A549 (cell line): Measurements from ENCODE around the gene CCT3. TPM values are rescaled to one million over a fixed set of nuclear protein-coding genes. Genes with fewer than 3 reads are reported as not detected.

Experiments used
- ATAC-seq, 2 experiments: fragments of 200-7000 bp in 1 of 2; fragments of >200 bp in 1 of 2; cut with Nextera tagmentation in 1 of 2; cut with Tn5 transposase in 1 of 2; 3 replicates each; pipeline versions ENCODE4 v1.8.0 to v1.9.1; 2018 to 2020; ENCODE audit warnings: mild to moderate bottlenecking in 1 of 2, moderate library complexity in 1 of 2
- CTCF ChIA-PET: fragments of 300-600 bp; sonication (Branson Sonifier 250); formaldehyde crosslinking; extraction: SDS; loops from one replicate; lab custom pipeline; 2021; ENCODE audit warnings: antibody characterized with exemption, inconsistent platforms; lab: Yijun Ruan, JAX
- POLR2A ChIA-PET: fragments of 350-600 bp; formaldehyde crosslinking; extraction: SDS; loops from one replicate; lab custom pipeline; 2021; ENCODE audit warnings: antibody characterized with exemption, inconsistent platforms; lab: Yijun Ruan, JAX
- DNase-seq, 2 experiments: peaks; one replicate each; pipeline versions ENCODE4 v3.0.0 to v3.0.0-alpha.2; 2011 to 2016; ENCODE audit warnings: low read depth in 1 of 2, low spot score in 1 of 2
- FAIRE-seq: peaks from 2 replicates; lab custom pipeline; 2011; peaks lifted over from hg19 to GRCh38; lab: Jason Lieb, UNC
- H3K27ac ChIP-seq, 2 experiments: fragments of >200 bp; sonication (Bioruptor Twin); formaldehyde crosslinking; 3 replicates each; pipeline ENCODE4 v1.5.1; 2016 to 2017
- H3K4me1 ChIP-seq: fragments of >200 bp; sonication (Bioruptor Twin); formaldehyde crosslinking; 3 replicates; pipeline ENCODE4 v1.6.1; 2016
- H3K4me2 ChIP-seq: fragments of >200 bp; sonication (Bioruptor Twin); formaldehyde crosslinking; 3 replicates; pipeline ENCODE4 v1.6.1; 2016
- H3K4me3 ChIP-seq: fragments of >200 bp; sonication (Bioruptor Twin); formaldehyde crosslinking; 3 replicates; pipeline ENCODE4 v1.5.1; 2016
- H3K9me3 ChIP-seq: fragments of >200 bp; sonication (Bioruptor Twin); formaldehyde crosslinking; 3 replicates; pipeline ENCODE4 v1.6.1; 2016
- CEBPB ChIP-seq, 2 experiments: fragments of >200 bp in 1 of 2; sonication (Bioruptor Twin) in 1 of 2; formaldehyde crosslinking in 1 of 2; IDR thresholded peaks; 2 replicates each; pipeline ENCODE4 v1.6.1; 2012 to 2016
- FOXS1 ChIP-seq: fragments of 250-450 bp; sonication (Bioruptor Pico); IDR thresholded peaks from 2 replicates; pipeline ENCODE4 v1.5.0; 2020; ENCODE audit warnings: mild to moderate bottlenecking, moderate library complexity
- HDAC2 ChIP-seq: fragments of 200-600 bp; sonication (generic); IDR thresholded peaks from 2 replicates; pipeline ENCODE4 v1.6.1; 2016
- HOXB13 ChIP-seq: fragments of 250-450 bp; sonication (Bioruptor Pico); IDR thresholded peaks from 2 replicates; pipeline ENCODE4 v1.5.0; 2020; ENCODE audit warnings: low read depth, mild to moderate bottlenecking, moderate library complexity
- HOXB5 ChIP-seq: fragments of 250-450 bp; sonication (Bioruptor Pico); IDR thresholded peaks from 2 replicates; pipeline ENCODE4 v1.5.0; 2020; ENCODE audit warnings: mild to moderate bottlenecking, moderate library complexity
- JUNB ChIP-seq: fragments of >200 bp; sonication (Bioruptor Twin); formaldehyde crosslinking; IDR thresholded peaks from 2 replicates; pipeline ENCODE4 v1.6.1; 2016
- NR3C1 ChIP-seq: fragments of >200 bp; sonication (Bioruptor Twin); formaldehyde crosslinking; IDR thresholded peaks from 3 replicates; pipeline ENCODE4 v1.6.1; 2017
- RAD21 ChIP-seq, 2 experiments: fragments of >200 bp in 1 of 2; sonication (Bioruptor Twin) in 1 of 2; formaldehyde crosslinking in 1 of 2; IDR thresholded peaks in 1 of 2; conservative IDR thresholded peaks in 1 of 2; 2 replicates in 1 of 2; 3 replicates in 1 of 2; pipeline ENCODE4 v1.6.1; 2012 to 2018; ENCODE audit warnings: inconsistent platforms in 1 of 2
- RFX5 ChIP-seq: fragments of 450-650 bp; IDR thresholded peaks from 2 replicates; pipeline ENCODE4 v1.7.1; 2014; ENCODE audit warnings: antibody characterized with exemption, mild to moderate bottlenecking, moderate library complexity
- RNF2 ChIP-seq: fragments of 200-600 bp; sonication (generic); IDR thresholded peaks from 2 replicates; pipeline ENCODE4 v1.6.1; 2016; ENCODE audit warnings: low read depth, mild to moderate bottlenecking, antibody characterized with exemption, moderate library complexity, borderline replicate concordance
- ZSCAN20 ChIP-seq: fragments of 250-450 bp; sonication (Bioruptor Pico); IDR thresholded peaks from 2 replicates; pipeline ENCODE4 v1.8.0; 2022; ENCODE audit warnings: mild to moderate bottlenecking, moderate library complexity
- WGBS: methylation state at CpG from one replicate; pipeline ENCODE4 v1.1.6; 2017; ENCODE audit errors: missing lambda C conversion rate; 5-methylcytosine and 5-hydroxymethylcytosine counted together
- polyA plus RNA-seq, 4 experiments: library from polyadenylated mRNA; depleted of rRNA in 3 of 4; stranded (reverse); fragments of >200 nt; fragmentation: RNase III in 1 of 4; extraction: RNeasy Plus Mini Kit Qiagen cat#74134 plus additional on column Dnase treatment in 1 of 4; gene quantifications; 2 replicates in 3 of 4; 3 replicates in 1 of 4; pipeline ENCODE4 v1.2.3, GENCODE V29; 2011 to 2017
- TF ChIP-seq, protein P1 (sequence below): IDR thresholded peaks from 2 replicates; pipeline ENCODE4 v1.6.1; 2012; ENCODE audit warnings: low read depth, borderline replicate concordance
- TF ChIP-seq, protein P2 (sequence below): fragments of 250-450 bp; sonication (Bioruptor Pico); IDR thresholded peaks from 2 replicates; pipeline ENCODE4 v1.5.0; 2020; ENCODE audit warnings: low read depth, mild to moderate bottlenecking, moderate library complexity
- TF ChIP-seq, protein P3 (sequence below): fragments of >200 bp; sonication (Bioruptor Twin); formaldehyde crosslinking; IDR thresholded peaks from 3 replicates; pipeline ENCODE4 v1.5.1; 2016
- TF ChIP-seq, protein P4 (sequence below): fragments of 150-350 bp; IDR thresholded peaks from 2 replicates; pipeline ENCODE4 v1.6.1; 2014; ENCODE audit warnings: low read depth, mild to moderate bottlenecking, low read length

The CCT3 gene
- polyA plus RNA-seq, 2 of the 4 experiments (the other 2 are of a cell fraction), result 528 to 824 TPM

DNA sequence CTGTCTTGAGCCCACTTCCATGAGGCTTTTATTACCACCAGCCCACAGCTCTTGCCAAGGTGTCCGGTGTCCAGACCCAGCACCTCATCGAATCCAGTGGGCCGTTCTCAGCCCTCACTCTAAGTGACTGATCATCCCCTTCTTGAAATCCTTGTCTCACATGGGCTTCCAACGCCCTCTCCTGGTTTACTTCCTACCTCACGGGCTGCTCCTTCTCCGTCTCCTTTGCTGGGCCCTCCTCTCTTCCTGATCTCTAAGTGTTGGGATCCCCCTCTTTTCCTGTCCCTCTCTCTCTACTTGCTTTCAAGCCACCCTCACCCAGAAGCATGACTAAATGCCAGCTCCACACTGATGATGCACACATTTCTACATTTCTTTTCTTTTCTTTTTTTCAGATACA is 21.9 kb upstream of the CCT3 start:
- no peak overlapping the region for H3K27ac ChIP-seq
- CTCF ChIA-PET, result interaction anchor here (0.6 to 26.9 kb wide), 15 partner anchors 8 to 331 kb away, joined by 3 to 399 read pairs (median 4); partner anchors contain the start of genes RHBG and TMEM79
- TF ChIP-seq RFX5, result no peak
- TF ChIP-seq CEBPB (IDR thresholded peaks at IDR 0.05), result no peak
- TF ChIP-seq HDAC2, result no peak
- peak in 1 of 2 experiments; percentile 56; a peak in 3 of 5 replicates for TF ChIP-seq RAD21 (conservative IDR thresholded peaks at IDR 0.05 in 1 of 2, IDR thresholded peaks at IDR 0.05 in 1 of 2)
- TF ChIP-seq, all 56 proteins: peak for 1
- Histone ChIP-seq H3K4me2 (no peak overlapping the region), H3K4me1 (no peaks in the 10 kb centered on the region; the same call in 2 of the 3 replicates), H3K4me3 (no peak overlapping the region), H3K9me3 (no peaks in the 10 kb centered on the region)
- FAIRE-seq, result no peak
- 22% methylated on average over 6 of the region's 6 CpGs for WGBS
- POLR2A ChIA-PET, result no interaction called here
- peak in 1 of 2 experiments; percentile 56 for DNase-seq
- ATAC-seq, result peak; percentile 76 to 82

DNA sequence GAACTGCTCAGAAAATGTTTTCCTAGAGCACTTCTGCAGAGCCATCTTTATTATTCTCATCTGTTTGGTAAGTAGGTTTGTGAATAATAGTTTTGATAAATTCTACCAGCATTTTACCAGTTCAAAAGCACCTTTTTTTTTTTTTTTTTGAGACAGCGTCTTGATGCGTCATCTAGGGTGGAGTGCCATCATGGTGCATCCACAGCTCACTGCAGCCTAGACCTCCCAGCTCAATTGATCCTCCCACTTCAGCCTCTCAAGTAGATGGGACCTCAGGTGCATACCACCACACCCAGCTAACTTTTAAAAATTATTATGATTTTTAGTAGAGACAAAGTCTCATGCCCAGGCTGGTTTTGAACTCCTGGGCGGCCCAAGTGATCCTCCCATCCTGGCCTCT is 21.2 kb upstream of the CCT3 start:
- DNase-seq (no peak), FAIRE-seq (no peak), ATAC-seq (no peak)
- Histone ChIP-seq H3K9me3 (no peaks in the 10 kb centered on the region), H3K27ac (no peak overlapping the region), H3K4me1 (no peaks in the 10 kb centered on the region; the same call in 2 of the 3 replicates), H3K4me3 (no peak overlapping the region), H3K4me2 (no peak overlapping the region)
- ChIA-PET POLR2A (no interaction called here), CTCF (interaction anchor here (0.6 to 26.9 kb wide), 15 partner anchors 9 to 332 kb away, joined by 3 to 399 read pairs (median 4); partner anchors contain the start of genes RHBG and TMEM79)
- WGBS, result 93% methylated on average over 3 of the region's 3 CpGs
- TF ChIP-seq, protein P1, sequence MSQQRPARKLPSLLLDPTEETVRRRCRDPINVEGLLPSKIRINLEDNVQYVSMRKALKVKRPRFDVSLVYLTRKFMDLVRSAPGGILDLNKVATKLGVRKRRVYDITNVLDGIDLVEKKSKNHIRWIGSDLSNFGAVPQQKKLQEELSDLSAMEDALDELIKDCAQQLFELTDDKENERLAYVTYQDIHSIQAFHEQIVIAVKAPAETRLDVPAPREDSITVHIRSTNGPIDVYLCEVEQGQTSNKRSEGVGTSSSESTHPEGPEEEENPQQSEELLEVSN, result no peak
- TF ChIP-seq ZSCAN20, result no peak

DNA sequence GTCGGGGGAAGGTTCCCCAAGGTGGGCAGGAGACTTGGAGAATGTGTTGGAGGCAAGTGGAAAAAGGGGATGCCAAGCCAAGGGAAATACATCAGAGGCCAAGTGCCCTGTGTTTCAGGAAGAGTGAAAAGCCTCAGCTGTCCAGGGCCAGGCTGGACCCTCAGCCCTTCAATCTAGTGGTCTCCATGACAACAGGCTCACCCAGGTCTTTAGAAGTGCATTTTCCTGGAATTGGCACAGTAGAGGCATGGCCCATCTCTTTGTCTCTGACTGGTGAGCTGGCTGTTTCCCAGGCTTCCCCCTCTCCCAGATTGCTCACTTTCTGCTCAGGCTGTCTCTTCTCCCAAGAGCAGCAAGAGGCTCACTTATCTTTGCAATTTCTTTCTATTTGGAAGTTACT is 20.5 kb upstream of the CCT3 start:
- POLR2A ChIA-PET, result no interaction called here
- Histone ChIP-seq H3K4me2 (no peak overlapping the region), H3K27ac (no peak overlapping the region), H3K4me1 (no peaks in the 10 kb centered on the region; the same call in 2 of the 3 replicates), H3K4me3 (no peak overlapping the region), H3K9me3 (no peaks in the 10 kb centered on the region)
- FAIRE-seq (no peak), DNase-seq (no peak), ATAC-seq (no peak)
- TF ChIP-seq, protein P2, sequence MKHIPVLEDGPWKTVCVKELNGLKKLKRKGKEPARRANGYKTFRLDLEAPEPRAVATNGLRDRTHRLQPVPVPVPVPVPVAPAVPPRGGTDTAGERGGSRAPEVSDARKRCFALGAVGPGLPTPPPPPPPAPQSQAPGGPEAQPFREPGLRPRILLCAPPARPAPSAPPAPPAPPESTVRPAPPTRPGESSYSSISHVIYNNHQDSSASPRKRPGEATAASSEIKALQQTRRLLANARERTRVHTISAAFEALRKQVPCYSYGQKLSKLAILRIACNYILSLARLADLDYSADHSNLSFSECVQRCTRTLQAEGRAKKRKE (CRISPR knock-in tag), result no peak
- TF ChIP-seq HOXB13 (CRISPR knock-in tag), result no peak
- TF ChIP-seq, protein P3, sequence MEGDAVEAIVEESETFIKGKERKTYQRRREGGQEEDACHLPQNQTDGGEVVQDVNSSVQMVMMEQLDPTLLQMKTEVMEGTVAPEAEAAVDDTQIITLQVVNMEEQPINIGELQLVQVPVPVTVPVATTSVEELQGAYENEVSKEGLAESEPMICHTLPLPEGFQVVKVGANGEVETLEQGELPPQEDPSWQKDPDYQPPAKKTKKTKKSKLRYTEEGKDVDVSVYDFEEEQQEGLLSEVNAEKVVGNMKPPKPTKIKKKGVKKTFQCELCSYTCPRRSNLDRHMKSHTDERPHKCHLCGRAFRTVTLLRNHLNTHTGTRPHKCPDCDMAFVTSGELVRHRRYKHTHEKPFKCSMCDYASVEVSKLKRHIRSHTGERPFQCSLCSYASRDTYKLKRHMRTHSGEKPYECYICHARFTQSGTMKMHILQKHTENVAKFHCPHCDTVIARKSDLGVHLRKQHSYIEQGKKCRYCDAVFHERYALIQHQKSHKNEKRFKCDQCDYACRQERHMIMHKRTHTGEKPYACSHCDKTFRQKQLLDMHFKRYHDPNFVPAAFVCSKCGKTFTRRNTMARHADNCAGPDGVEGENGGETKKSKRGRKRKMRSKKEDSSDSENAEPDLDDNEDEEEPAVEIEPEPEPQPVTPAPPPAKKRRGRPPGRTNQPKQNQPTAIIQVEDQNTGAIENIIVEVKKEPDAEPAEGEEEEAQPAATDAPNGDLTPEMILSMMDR, result no peak
- TF ChIP-seq JUNB, result no peak
- TF ChIP-seq HOXB5 (CRISPR knock-in tag), result no peak
- no peak for TF ChIP-seq NR3C1
- no peak for TF ChIP-seq FOXS1 (CRISPR knock-in tag)
- no peak for TF ChIP-seq RNF2
- no peak for TF ChIP-seq ZSCAN20
- TF ChIP-seq RFX5, result no peak
- TF ChIP-seq, protein P4, sequence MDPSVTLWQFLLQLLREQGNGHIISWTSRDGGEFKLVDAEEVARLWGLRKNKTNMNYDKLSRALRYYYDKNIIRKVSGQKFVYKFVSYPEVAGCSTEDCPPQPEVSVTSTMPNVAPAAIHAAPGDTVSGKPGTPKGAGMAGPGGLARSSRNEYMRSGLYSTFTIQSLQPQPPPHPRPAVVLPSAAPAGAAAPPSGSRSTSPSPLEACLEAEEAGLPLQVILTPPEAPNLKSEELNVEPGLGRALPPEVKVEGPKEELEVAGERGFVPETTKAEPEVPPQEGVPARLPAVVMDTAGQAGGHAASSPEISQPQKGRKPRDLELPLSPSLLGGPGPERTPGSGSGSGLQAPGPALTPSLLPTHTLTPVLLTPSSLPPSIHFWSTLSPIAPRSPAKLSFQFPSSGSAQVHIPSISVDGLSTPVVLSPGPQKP, result no peak
- 53% methylated on average over 1 of the region's 1 CpG for WGBS
- CTCF ChIA-PET, result interaction anchor here (0.7 to 26.9 kb wide), 17 partner anchors 8 to 333 kb away, joined by 3 to 399 read pairs (median 4); partner anchors contain the start of gene TMEM79
